Stimulated activated memory B cell treated with anti-CD40 and anti-IgM and Interleukin-4, amounts not matched to agents 10 μg/mL and 1 μg/mL and 100 μg/mL, for 72 hours (primary cell): ENCODE data around the gene TYMP.
"Not testable (repeated sequence)": the region's sequence is repeated elsewhere in the genome, so short reads cannot be mapped to it uniquely, and the experiment has no call there.

ENCODE experiments used
- ATAC-seq: fragments of 150-1000 bp; cut with Tn5 transposase; 2 replicates; pipeline ENCODE4 v1.10.0; 2021
- H3K27ac Mint-ChIP-seq: one replicate; pipeline ENCODE4 v1.8.0; 2022; ENCODE audit warnings: mild to moderate bottlenecking, mixed read lengths
- H3K27me3 Mint-ChIP-seq: one replicate; pipeline ENCODE4 v1.8.0; 2022; ENCODE audit warnings: mixed read lengths
- H3K36me3 Mint-ChIP-seq: one replicate; pipeline ENCODE4 v1.8.0; 2022; ENCODE audit warnings: mixed read lengths
- H3K4me1 Mint-ChIP-seq: one replicate; pipeline ENCODE4 v1.8.0; 2022; ENCODE audit warnings: mixed read lengths
- H3K4me3 Mint-ChIP-seq: one replicate; pipeline ENCODE4 v1.8.0; 2022; ENCODE audit warnings: mild to moderate bottlenecking, moderate library complexity, mixed read lengths
- H3K9me3 Mint-ChIP-seq: one replicate; pipeline ENCODE4 v1.8.0; 2022; ENCODE audit warnings: mixed read lengths

The TYMP gene

DNA sequence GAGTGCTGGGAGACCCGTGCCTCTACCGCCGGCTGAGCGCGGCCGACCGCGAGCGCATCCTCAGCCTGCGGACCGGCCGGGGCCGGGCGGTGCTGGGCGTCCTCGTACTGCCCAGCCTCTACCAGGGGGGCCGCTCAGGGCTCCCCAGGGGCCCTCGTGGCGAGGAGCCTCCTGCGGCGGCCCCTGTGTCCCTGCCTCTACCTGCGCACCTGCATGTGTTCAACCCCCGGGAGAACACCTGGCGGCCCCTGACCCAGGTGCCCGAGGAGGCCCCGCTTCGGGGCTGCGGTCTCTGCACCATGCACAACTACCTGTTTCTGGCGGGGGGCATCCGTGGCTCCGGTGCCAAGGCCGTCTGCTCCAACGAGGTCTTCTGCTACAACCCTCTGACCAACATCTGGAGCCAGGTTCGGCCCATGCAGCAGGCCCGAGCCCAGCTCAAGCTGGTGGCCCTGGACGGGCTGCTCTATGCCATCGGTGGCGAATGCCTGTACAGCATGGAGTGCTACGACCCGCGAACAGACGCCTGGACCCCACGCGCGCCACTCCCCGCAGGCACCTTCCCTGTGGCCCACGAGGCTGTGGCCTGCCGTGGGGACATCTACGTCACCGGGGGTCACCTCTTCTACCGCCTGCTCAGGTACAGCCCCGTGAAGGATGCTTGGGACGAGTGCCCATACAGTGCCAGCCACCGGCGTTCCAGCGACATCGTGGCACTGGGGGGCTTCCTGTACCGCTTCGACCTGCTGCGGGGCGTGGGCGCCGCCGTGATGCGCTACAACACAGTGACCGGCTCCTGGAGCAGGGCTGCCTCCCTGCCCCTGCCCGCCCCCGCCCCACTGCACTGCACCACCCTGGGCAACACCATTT, 19.3 kb upstream of the TYMP start:
- Mint-ChIP-seq H3K4me1 (peaks cover 42% of the 10 kb centered on the region), H3K9me3 (no peaks in the 10 kb centered on the region), H3K36me3 (no peaks in the 10 kb centered on the region), H3K27me3 (no peaks in the 10 kb centered on the region), H3K27ac (peak overlapping the region; percentile 76), H3K4me3 (peak overlapping the region; percentile 66)
- peak; percentile 27 for ATAC-seq

- Mint-ChIP-seq H3K4me1 (peaks cover 46% of the 10 kb centered on the region), H3K27ac (peak overlapping the region; percentile 76), H3K27me3 (no peaks in the 10 kb centered on the region), H3K36me3 (no peaks in the 10 kb centered on the region), H3K4me3 (peak overlapping the region; percentile 54), H3K9me3 (no peaks in the 10 kb centered on the region)
- ATAC-seq: peak; percentile 40
These were observed 18.5 kb upstream of the TYMP start for GRCh38 chr22:50548040-50548920.

DNA sequence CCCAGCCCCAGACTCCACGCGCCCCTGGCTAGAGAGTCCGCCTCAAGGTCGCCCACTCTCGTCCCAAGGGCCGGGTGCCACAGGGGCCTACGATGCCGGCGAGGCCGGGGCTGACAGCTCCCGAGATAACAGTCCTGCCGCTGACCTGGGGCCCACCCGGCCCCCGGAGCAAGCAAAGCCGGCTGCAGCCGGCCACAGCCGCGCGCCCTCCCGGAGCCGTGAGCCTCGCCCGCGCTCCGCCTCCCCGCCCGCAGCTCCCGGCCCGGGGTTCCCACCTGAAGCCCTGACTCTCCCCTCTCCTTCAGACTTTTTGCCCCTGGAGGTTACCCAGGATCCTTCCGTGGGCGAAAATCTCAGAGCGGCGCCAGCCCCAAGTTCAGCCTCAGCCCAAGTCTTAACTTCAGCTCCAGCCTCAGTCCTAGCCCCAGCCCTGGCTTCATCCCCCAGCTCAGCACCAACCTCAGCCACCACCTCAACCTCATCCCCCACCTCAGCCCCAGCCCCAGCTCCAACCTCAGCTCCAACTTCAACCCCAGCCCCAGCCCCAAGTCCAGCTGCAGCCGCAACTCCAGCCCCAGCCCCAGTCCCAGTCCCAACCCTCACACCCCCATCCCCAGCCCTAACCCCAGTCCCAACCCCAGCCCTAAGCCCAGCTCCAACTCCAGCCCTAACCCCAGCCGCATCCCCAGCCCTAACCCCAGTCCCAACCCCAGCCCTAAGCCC, 17.6 kb upstream of the TYMP start:
- Mint-ChIP-seq H3K4me1 (peaks cover 50% of the 10 kb centered on the region), H3K27me3 (no peaks in the 10 kb centered on the region), H3K36me3 (no peaks in the 10 kb centered on the region), H3K27ac (peak overlapping the region; percentile 76), H3K9me3 (no peaks in the 10 kb centered on the region), H3K4me3 (no peak overlapping the region)
- no peak for ATAC-seq

DNA sequence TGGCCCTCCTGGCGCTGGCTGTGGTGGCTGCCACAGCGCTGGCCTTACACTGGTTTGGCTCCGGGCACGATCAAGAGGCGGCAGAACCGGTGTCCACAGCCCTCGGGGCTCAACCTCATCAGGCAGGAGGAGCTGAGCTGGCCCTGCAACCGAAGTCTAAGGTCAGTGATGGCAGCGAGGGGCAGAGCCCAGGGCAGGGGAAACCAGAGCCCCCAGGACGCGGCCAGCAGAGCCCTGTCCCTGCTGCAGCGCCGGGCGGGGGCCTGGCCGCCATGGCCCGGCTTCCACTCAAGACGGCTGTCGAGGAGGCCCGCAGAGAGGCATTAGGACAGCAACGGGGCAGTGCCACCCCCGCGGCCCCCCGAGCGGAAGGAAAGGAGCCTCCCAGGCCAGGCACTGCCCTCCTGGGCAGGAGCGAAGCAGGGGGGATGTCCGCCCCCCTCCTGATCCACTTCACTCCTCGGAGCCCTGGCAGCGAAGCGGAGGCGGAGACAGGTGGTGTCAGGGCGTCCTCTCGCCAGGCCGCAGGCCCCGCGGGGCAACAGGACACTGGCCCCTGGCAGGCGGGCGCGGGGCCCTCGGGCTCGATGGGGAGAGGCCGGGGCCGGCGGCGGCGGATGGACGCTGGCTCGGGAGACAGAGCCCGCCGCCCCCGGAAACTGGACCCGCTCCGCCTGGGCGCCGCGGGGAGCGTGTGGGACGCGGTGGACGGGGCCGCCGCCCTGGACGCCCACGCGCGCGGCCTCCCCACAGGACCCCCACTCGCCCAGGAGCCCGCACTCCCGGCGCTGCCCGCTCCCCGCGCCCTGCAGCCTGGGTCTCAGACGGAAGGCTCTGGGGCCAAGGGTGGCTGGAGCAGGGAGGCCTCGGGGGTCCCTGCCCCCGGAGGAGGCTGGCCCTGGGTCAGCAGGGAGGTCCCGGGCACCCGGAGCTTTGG, 16.8 kb upstream of the TYMP start:
- Mint-ChIP-seq H3K4me3 (no peak overlapping the region), H3K27me3 (no peaks in the 10 kb centered on the region), H3K9me3 (no peaks in the 10 kb centered on the region), H3K27ac (peak overlapping the region; percentile 89), H3K36me3 (no peaks in the 10 kb centered on the region), H3K4me1 (peaks cover 53% of the 10 kb centered on the region)
- peak; percentile 50 for ATAC-seq

DNA sequence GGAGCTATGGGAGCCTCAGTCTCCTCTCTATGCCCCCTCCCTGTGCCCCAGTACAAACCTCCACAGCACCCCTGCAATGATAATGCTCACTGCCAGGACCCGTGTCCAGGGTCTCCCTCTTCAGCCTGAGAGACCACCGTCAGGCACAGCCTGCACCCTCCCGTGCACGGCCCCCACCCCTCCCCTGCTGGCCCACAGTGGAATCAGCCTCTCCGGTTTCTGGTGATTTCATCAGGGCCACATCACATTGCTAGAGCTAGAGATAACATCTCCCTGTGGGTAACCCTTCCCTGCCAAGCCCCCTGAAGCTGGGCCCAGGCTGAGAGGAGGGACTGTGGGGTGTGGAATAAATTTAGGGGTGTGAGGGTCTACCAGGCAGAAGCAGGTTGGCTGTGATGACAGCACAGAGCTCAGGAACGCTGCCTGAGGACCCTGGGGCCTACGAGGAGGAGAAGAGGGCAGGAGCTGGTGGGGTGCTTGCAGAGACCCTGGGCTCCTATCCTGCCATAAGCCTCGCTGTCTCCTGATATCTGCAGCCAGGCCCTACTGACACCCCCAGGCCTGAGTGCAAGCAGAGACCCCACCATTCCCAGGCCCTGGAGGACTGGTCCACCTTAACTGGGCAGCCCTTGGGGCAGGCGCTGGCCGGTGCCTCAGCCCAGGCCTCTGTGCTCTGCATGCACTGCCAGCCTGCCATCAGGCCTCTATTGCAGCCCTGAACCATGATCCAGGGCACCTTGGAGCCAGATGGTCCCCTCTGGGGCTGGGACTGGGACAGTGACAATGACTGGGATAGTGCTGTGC, 15.9 kb upstream of the TYMP start, which contains the start of gene KLHDC7B:
Gene KLHDC7B (plus strand): TSS at position 378 of the 804 bp plus-strand sequence. CDS start 345 bp downstream, at position 723.
- no peak for ATAC-seq
- H3K9me3 Mint-ChIP-seq: no peaks in the 10 kb centered on the region

GRCh38 chr22:50544746-50545253, 15.0 kb upstream of the TYMP start:
- ATAC-seq: no peak
- H3K27ac Mint-ChIP-seq: peak overlapping the region; percentile 89
- H3K36me3 Mint-ChIP-seq: no peaks in the 10 kb centered on the region
- no peak overlapping the region for H3K4me3 Mint-ChIP-seq
- H3K4me1 Mint-ChIP-seq: peaks cover 60% of the 10 kb centered on the region
- no peaks in the 10 kb centered on the region for H3K9me3 Mint-ChIP-seq
- no peaks in the 10 kb centered on the region for H3K27me3 Mint-ChIP-seq

More for the DNA sequence above, 15.9 kb upstream of the TYMP start, which contains the start of gene KLHDC7B:
- no peak within 1 kb of the TSS for H3K4me3 Mint-ChIP-seq
- H3K27ac Mint-ChIP-seq: peak within 1 kb of the TSS; percentile 89
- no peaks in the 10 kb centered on the region for H3K36me3 Mint-ChIP-seq
- H3K27me3 Mint-ChIP-seq: no peaks in the 10 kb centered on the region
- peaks cover 60% of the 10 kb centered on the region for H3K4me1 Mint-ChIP-seq

DNA sequence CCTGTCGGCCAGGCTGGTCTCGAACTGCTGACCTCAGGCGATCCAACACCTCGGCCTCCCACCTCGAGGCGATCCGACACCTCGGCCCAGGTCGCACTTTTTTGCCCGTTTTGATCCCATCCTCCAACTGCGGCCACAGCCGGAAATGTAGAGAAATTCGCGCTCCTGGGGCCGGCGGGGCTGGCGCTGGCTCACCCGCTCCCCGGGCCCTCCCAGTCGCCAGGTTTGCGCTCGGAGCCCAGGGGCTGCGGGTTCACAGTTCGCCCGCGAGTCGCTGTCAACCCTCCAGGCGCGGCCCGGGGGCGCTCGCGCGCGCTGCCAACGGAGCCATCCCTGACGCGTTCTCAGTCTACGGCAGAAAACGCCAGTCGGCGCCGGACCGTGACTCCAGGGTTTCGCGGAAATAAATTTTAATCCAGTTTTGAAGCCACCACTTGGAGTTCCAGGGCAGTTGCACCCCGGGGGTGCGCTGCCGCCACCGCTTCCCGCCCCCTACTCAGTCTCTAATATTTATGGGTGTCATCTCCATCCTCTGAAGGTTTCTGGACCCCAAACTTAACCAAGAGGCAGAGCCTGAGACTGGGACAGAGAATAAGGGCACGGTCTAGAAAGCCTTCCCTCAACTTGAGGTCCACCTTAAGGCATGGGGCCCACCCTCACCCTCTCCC, 14.4 kb upstream of the TYMP start:
- Mint-ChIP-seq H3K27ac (peak overlapping the region; percentile 89), H3K27me3 (no peaks in the 10 kb centered on the region), H3K9me3 (no peaks in the 10 kb centered on the region), H3K4me3 (peak overlapping the region; percentile 46), H3K4me1 (peaks cover 61% of the 10 kb centered on the region), H3K36me3 (no peaks in the 10 kb centered on the region)
- ATAC-seq: peak; percentile 24

- H3K4me3 Mint-ChIP-seq: peak overlapping the region; percentile 65
- peaks cover 63% of the 10 kb centered on the region for H3K4me1 Mint-ChIP-seq
- H3K9me3 Mint-ChIP-seq: no peaks in the 10 kb centered on the region
- peak overlapping the region; percentile 88 for H3K27ac Mint-ChIP-seq
- H3K27me3 Mint-ChIP-seq: no peaks in the 10 kb centered on the region
- peak; percentile 66 for ATAC-seq
- H3K36me3 Mint-ChIP-seq: no peaks in the 10 kb centered on the region
These were observed 12.7 kb upstream of the TYMP start for GRCh38 chr22:50542416-50542927.

- ATAC-seq, H3K9me3 Mint-ChIP-seq, H3K36me3 Mint-ChIP-seq, H3K27me3 Mint-ChIP-seq: not testable (repeated sequence)
- H3K4me3 Mint-ChIP-seq: peak overlapping the region; percentile 67
- peak overlapping the region; percentile 88 for H3K27ac Mint-ChIP-seq
- H3K4me1 Mint-ChIP-seq: peaks cover 62% of the 10 kb centered on the region
These were observed 11.8 kb upstream of the TYMP start for GRCh38 chr22:50541667-50542026.

GRCh38 chr22:50540381-50540780, 10.6 kb upstream of the TYMP start:
- Mint-ChIP-seq H3K4me3 (no peak overlapping the region), H3K4me1 (peaks cover 64% of the 10 kb centered on the region)

GRCh38 chr22:50537765-50538164, 8.0 kb upstream of the TYMP start:
- Mint-ChIP-seq H3K4me3 (no peak overlapping the region), H3K4me1 (peaks cover 74% of the 10 kb centered on the region), H3K27ac (peak overlapping the region; percentile 88), H3K9me3 (no peaks in the 10 kb centered on the region), H3K27me3 (no peaks in the 10 kb centered on the region), H3K36me3 (no peaks in the 10 kb centered on the region)
- ATAC-seq: no peak

More at GRCh38 chr22:50540381-50540780, 10.6 kb upstream of the TYMP start:
- no peak for ATAC-seq
- H3K9me3 Mint-ChIP-seq: no peaks in the 10 kb centered on the region
- H3K27me3 Mint-ChIP-seq: no peaks in the 10 kb centered on the region
- peak overlapping the region; percentile 88 for H3K27ac Mint-ChIP-seq
- no peaks in the 10 kb centered on the region for H3K36me3 Mint-ChIP-seq

DNA sequence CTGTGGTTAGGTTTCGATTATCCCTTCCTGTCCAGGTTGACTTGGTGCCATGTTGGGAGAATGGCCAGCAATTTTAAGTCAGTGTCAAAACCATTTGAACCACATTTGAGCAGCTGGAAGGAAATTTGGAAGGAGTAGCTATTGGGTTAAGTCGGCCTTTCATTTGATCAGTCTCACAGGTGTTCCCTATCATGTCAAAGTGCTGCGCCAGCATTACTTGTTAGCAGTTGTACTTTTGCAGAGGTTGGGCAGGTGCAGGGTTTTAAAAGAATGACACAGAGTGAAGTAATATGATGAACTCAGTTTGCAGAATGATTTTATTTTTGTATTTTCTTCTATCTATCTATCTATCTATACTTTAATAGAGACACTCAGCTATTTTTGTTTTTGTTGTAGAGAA, 6.4 kb upstream of the TYMP start:
- no peak overlapping the region for H3K27ac Mint-ChIP-seq

DNA sequence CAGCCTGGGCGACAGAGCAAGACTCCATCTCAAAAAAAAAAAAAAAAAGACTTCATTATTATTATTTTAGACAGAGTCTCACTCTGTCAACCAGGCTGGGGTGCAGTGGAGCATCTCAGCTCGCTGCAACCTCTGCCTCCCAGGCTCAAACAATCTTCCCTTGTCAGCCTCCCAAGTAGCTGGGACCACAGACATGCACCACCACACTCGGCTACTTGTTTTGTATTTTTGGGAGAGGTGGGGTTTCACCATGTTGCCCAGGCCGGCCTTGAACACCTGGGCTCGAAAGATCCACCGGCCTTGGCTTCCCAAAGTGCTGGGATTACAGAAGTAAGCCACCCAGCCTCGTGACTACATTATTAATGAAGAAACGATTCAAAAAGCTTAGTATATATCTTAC, 5.3 kb upstream of the TYMP start:
- H3K36me3 Mint-ChIP-seq: no peaks in the 10 kb centered on the region
- ATAC-seq: no peak
- H3K4me3 Mint-ChIP-seq: peak overlapping the region; percentile 73
- no peaks in the 10 kb centered on the region for H3K27me3 Mint-ChIP-seq
- H3K4me1 Mint-ChIP-seq: peaks cover 58% of the 10 kb centered on the region
- no peaks in the 10 kb centered on the region for H3K9me3 Mint-ChIP-seq
- H3K27ac Mint-ChIP-seq: peak overlapping the region; percentile 100

More for the DNA sequence above, 6.4 kb upstream of the TYMP start:
- Mint-ChIP-seq H3K27me3 (no peaks in the 10 kb centered on the region), H3K4me1 (peaks cover 69% of the 10 kb centered on the region), H3K9me3 (no peaks in the 10 kb centered on the region), H3K36me3 (no peaks in the 10 kb centered on the region), H3K4me3 (no peak overlapping the region)
- ATAC-seq: no peak
